C4-2B (cell line): Measurements from ENCODE around the gene SLIT3.

Source experiments
- H3K27ac ChIP-seq: fragments of 450-650 bp; 2 replicates; pipeline ENCODE4 v1.5.1; 2017
- CTCF ChIP-seq: fragments of 450-650 bp; conservative IDR thresholded peaks from 2 replicates; pipeline ENCODE4 v1.5.1; 2017; ENCODE audit warnings: mild to moderate bottlenecking
- ZFX ChIP-seq: fragments of 450-650 bp; IDR thresholded peaks from 2 replicates; pipeline ENCODE4 v1.6.1; 2017

SLIT3 gene

GRCh38 chr5:169270827-169271226, 30.1 kb downstream of the SLIT3 start:
- no peak overlapping the region for H3K27ac ChIP-seq
- TF ChIP-seq ZFX (no peak), CTCF (no peak)

- TF ChIP-seq CTCF: no peak
- TF ChIP-seq ZFX: no peak
Observed at GRCh38 chr5:169268019-169268418, 32.9 kb downstream of the SLIT3 start.

GRCh38 chr5:169265888-169266287, 35.1 kb downstream of the SLIT3 start:
- H3K27ac ChIP-seq: no peak overlapping the region; the same call in 1 of the 2 replicates
- no peak for TF ChIP-seq ZFX
- peak; percentile 73 for TF ChIP-seq CTCF

More at GRCh38 chr5:169268019-169268418, 32.9 kb downstream of the SLIT3 start:
- no peak overlapping the region for H3K27ac ChIP-seq

- H3K27ac ChIP-seq: no peak overlapping the region
- TF ChIP-seq ZFX: no peak
- no peak for TF ChIP-seq CTCF
Observed at GRCh38 chr5:169263591-169263990, 37.3 kb downstream of the SLIT3 start.

GRCh38 chr5:169260896-169261569, 39.9 kb downstream of the SLIT3 start:
- TF ChIP-seq CTCF (no peak), ZFX (no peak)
- no peak overlapping the region for H3K27ac ChIP-seq

GRCh38 chr5:169258372-169259000, 42.5 kb downstream of the SLIT3 start:
- H3K27ac ChIP-seq: no peak overlapping the region
- TF ChIP-seq CTCF (no peak), ZFX (no peak)

GRCh38 chr5:169256191-169256590, 44.7 kb downstream of the SLIT3 start:
- H3K27ac ChIP-seq: no peak overlapping the region
- TF ChIP-seq CTCF (no peak), ZFX (no peak)
